ENCODE measurements around the gene RNF212B.
"Not testable (repeated sequence)": the region's sequence is repeated elsewhere in the genome, so short reads cannot be mapped to it uniquely, and the experiment has no call there.

The RNF212B gene

DNA sequence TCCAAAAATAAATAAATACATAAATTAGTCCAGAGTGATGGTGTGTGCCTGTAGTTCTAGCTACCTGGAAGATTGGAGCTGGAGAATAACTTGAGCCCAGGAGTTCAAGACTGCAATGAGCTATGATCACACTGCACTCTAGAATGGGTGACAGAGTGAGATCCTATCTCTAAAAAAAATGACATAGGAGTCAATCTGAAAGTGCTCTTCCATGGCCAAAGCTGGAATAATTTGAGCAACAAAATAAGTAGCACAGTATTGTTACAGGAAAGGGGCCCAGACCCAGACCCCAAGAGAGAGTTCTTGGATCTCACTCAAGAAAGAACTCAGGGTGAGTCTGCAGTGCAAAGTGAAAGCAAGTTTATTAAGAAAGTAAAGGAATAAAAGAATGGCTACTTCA lies 29.4 kb upstream of the RNF212B start:
- no peak for DNase-seq (ENCODE audit: low spot score)
- TF ChIP-seq CTCF (IDR thresholded peaks at IDR 0.05; ENCODE audit: extremely low read depth, missing control alignments): no peak

- no peak for DNase-seq (ENCODE audit: low spot score)
- TF ChIP-seq CTCF (IDR thresholded peaks at IDR 0.05; ENCODE audit: extremely low read depth, missing control alignments): no peak
Measured at GRCh38 chr14:23209651-23210423, 27.9 kb upstream of the RNF212B start.

- DNase-seq (ENCODE audit: low spot score): no peak
Measured at GRCh38 chr14:23215421-23215820, 22.3 kb upstream of the RNF212B start.

GRCh38 chr14:23217032-23218020 lies 20.4 kb upstream of the RNF212B start:
- no peak for TF ChIP-seq CTCF (IDR thresholded peaks at IDR 0.05; ENCODE audit: extremely low read depth, missing control alignments)
- DNase-seq (ENCODE audit: low spot score): no peak

More at GRCh38 chr14:23215421-23215820, 22.3 kb upstream of the RNF212B start:
- no peak for TF ChIP-seq CTCF (IDR thresholded peaks at IDR 0.05; ENCODE audit: extremely low read depth, missing control alignments)

- no peak for TF ChIP-seq CTCF (IDR thresholded peaks at IDR 0.05; ENCODE audit: extremely low read depth, missing control alignments)
- DNase-seq (ENCODE audit: low spot score): no peak
Measured at GRCh38 chr14:23219075-23219474, 18.7 kb upstream of the RNF212B start.

DNA sequence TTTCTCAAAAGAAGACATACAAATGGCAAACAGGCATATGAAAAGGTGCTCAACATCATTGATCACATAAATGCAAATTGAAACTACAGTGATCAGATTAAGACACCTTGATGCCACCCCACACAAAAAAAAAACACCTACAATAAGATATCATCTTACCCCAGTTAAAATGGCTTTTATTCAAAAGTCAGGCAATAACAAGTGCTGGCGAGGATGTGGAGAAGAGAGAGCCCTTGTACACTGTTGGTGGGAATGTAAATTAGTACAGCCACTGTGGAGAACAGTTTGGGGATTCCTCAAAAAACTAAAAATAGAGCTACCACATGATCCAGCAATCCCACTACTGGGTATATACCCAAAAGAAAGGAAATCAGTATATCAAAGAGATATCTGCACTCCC lies 12.8 kb upstream of the RNF212B start:
- not testable (repeated sequence) for DNase-seq (ENCODE audit: low spot score)

- no peak for TF ChIP-seq CTCF (IDR thresholded peaks at IDR 0.05; ENCODE audit: extremely low read depth, missing control alignments)
- no peak for DNase-seq (ENCODE audit: low spot score)
Measured at GRCh38 chr14:23227566-23227965, 10.2 kb upstream of the RNF212B start.

Measured in GM20000 (cell line).